Measurements from ENCODE around the gene CPNE2.

Gene CPNE2

DNA sequence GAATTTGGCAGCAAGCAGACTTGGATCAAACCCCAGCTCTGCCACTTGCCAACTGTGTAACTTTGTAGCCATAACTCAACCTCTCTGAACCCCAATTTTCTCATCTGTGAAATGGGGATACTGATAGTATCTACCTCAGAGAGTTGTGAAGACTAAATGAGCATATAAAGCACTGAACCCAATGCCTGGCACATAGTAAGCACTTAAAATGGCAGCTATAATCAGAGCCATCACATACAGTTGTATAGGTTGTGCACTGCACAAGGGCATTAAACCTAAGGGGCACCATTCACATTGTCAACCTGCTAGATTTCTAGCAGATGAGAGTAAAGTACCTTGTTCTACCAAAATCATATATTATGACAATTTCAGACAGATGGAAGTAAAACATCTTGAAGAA, 10.6 kb upstream of the CPNE2 start:
- ChIA-PET CTCF (interaction anchor here (1.1 to 8.1 kb wide), 6 partner anchors 15 to 117 kb away, joined by 3 to 104 read pairs (median 3); partner anchors contain the start of gene CPNE2), POLR2A (no interaction called here)
- Histone ChIP-seq H3K4me3 (ENCODE audit: control insufficient read depth in 1 of 7, extremely low read depth in 1 of 7, insufficient read depth in 4 of 7, low read depth in 2 of 7, low read length in 6 of 7) (no peak overlapping the region), H3K36me3 (ENCODE audit: control insufficient read depth in 4 of 4, insufficient read depth in 4 of 4, low read length in 3 of 4) (peaks cover 0 to 19% (median 6%) of the 10 kb centered on the region in 4 experiments), H3K27me3 (replicated peaks in 2 of 5; ENCODE audit: control insufficient read depth in 4 of 5, insufficient read depth in 5 of 5, low read length in 4 of 5) (no peaks in the 10 kb centered on the region), H3K4me1 (ENCODE audit: control extremely low read depth in 1 of 4, control insufficient read depth in 4 of 4, insufficient read depth in 4 of 4, low read length in 3 of 4) (peaks cover 3 to 8% (median 5%) of the 10 kb centered on the region in 4 experiments), H3K27ac (ENCODE audit: insufficient read depth in 1 of 2, low read depth in 1 of 2, low read length in 2 of 2, poor library complexity in 1 of 2, severe bottlenecking in 2 of 2) (no peak overlapping the region), H3K9me3 (ENCODE audit: control extremely low read depth in 1 of 5, control insufficient read depth in 4 of 5, insufficient read depth in 2 of 5, low read depth in 1 of 5, low read length in 4 of 5) (no peaks in the 10 kb centered on the region)
- no peak for DNase-seq

DNA sequence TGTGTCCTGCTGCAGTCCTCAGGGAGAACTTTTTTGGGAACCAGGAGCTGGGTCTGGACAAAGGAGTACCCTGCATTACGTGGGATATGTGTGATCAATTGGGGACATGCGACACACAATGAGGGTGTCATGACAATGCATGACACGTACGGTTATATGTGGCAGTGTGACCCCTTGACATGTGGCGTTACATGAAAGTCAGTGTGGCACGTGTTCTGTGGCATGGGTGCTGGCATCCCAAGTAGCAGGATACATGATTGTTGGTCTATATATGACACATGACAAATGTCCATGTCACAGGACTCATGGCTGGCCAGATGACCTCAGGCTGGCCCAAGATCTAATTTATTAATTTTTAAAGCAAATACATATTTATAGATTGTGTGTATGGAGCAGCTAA, 9.7 kb upstream of the CPNE2 start:
- Histone ChIP-seq H3K4me1 (ENCODE audit: control extremely low read depth in 1 of 4, control insufficient read depth in 4 of 4, insufficient read depth in 4 of 4, low read length in 3 of 4) (peaks cover 3 to 8% (median 5%) of the 10 kb centered on the region in 4 experiments), H3K36me3 (ENCODE audit: control insufficient read depth in 4 of 4, insufficient read depth in 4 of 4, low read length in 3 of 4) (peaks cover 0 to 17% (median 5%) of the 10 kb centered on the region in 4 experiments), H3K27ac (ENCODE audit: insufficient read depth in 1 of 2, low read depth in 1 of 2, low read length in 2 of 2, poor library complexity in 1 of 2, severe bottlenecking in 2 of 2) (no peak overlapping the region), H3K27me3 (replicated peaks in 2 of 5; ENCODE audit: control insufficient read depth in 4 of 5, insufficient read depth in 5 of 5, low read length in 4 of 5) (no peaks in the 10 kb centered on the region), H3K4me3 (ENCODE audit: control insufficient read depth in 1 of 7, extremely low read depth in 1 of 7, insufficient read depth in 4 of 7, low read depth in 2 of 7, low read length in 6 of 7) (no peak overlapping the region), H3K9me3 (ENCODE audit: control extremely low read depth in 1 of 5, control insufficient read depth in 4 of 5, insufficient read depth in 2 of 5, low read depth in 1 of 5, low read length in 4 of 5) (no peaks in the 10 kb centered on the region)
- no peak for DNase-seq
- ChIA-PET POLR2A (interaction anchor here (0.6 kb wide), 1 partner anchor 23 kb away, joined by 3 read pairs; no protein-coding TSS in a partner anchor), CTCF (interaction anchor here (0.7 to 8.1 kb wide), 15 partner anchors 11 to 118 kb away, joined by 3 to 104 read pairs (median 5); partner anchors contain the start of gene CPNE2)
- WGBS (ENCODE audit: insufficient coverage): 96% methylated on average over 6 of the region's 6 CpGs

DNA sequence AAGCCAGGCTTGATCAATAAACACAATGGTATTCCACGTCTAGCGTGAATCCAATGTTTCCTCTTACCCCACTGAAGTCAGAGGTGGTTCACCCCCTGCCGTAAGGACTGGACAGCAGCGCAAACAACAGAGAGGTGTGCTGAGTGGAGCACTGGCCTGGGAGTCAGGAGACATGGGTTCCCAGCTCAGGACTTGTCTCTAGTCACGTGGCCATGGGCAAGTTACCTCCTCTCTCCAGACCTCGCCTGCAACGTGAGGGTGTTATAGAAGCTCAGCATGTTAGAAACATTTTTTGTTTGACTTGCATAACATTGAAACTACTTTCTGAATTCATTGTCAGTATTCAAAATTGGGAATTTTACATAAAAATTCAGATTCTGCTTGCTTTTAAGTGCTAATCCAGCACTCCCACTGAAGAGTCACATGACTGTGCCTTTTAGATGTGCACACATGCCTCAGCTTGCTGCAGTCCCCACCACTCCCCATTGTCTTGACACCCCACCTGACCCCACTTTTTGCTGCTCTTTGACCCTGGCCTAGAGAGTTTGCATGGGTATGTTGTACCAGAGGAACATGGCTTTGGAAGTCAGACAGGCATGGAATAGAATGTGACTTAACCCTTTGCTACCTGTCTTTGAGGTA, 8.8 kb upstream of the CPNE2 start:
- H3K4me1 ChIP-seq (ENCODE audit: control extremely low read depth in 1 of 4, control insufficient read depth in 4 of 4, insufficient read depth in 4 of 4, low read length in 3 of 4): peaks cover 3 to 8% (median 5%) of the 10 kb centered on the region in 4 experiments
- peaks cover 0 to 13% (median 4%) of the 10 kb centered on the region in 4 experiments for H3K36me3 ChIP-seq (ENCODE audit: control insufficient read depth in 4 of 4, insufficient read depth in 4 of 4, low read length in 3 of 4)
- no peaks in the 10 kb centered on the region for H3K9me3 ChIP-seq (ENCODE audit: control extremely low read depth in 1 of 5, control insufficient read depth in 4 of 5, insufficient read depth in 2 of 5, low read depth in 1 of 5, low read length in 4 of 5)
- no peak overlapping the region for H3K4me3 ChIP-seq (ENCODE audit: control insufficient read depth in 1 of 7, extremely low read depth in 1 of 7, insufficient read depth in 4 of 7, low read depth in 2 of 7, low read length in 6 of 7)
- H3K27ac ChIP-seq (ENCODE audit: insufficient read depth in 1 of 2, low read depth in 1 of 2, low read length in 2 of 2, poor library complexity in 1 of 2, severe bottlenecking in 2 of 2): no peak overlapping the region
- WGBS (ENCODE audit: insufficient coverage): 90% methylated on average over 5 of the region's 7 CpGs
- no peak for DNase-seq
- CTCF ChIA-PET: interaction anchor here (0.7 to 8.1 kb wide), 20 partner anchors 12 to 118 kb away, joined by 3 to 104 read pairs (median 5); partner anchors contain the start of gene CPNE2
- POLR2A ChIA-PET: no interaction called here
- H3K27me3 ChIP-seq (replicated peaks in 2 of 5; ENCODE audit: control insufficient read depth in 4 of 5, insufficient read depth in 5 of 5, low read length in 4 of 5): no peaks in the 10 kb centered on the region

DNA sequence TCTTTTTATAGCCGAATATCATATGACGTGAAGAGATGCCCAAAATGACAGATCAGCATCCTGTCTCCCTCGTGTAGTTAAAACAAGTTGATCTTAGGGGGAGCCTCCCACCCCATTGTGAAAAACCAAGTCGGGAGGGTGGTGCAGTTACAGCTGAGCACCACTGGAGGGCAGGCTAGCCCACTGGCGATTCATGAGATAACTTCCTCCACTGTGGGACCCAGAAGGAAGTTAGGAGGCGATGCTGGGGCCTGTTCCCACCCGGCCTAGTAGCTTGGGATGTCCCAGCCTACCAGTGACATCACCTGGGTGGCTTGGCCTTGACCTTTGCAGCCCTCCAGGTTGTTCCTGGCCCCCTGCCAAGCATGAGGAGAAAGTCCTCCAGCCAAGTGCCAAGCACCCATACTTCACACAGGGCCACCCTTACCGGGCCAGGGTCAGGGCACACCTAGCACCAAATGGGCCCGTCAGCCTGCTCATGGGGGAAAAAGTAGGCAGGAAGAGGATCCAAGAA, 8.1 kb upstream of the CPNE2 start:
- 27% methylated on average over 7 of the region's 9 CpGs for WGBS (ENCODE audit: insufficient coverage)
- POLR2A ChIA-PET: no interaction called here

DNA sequence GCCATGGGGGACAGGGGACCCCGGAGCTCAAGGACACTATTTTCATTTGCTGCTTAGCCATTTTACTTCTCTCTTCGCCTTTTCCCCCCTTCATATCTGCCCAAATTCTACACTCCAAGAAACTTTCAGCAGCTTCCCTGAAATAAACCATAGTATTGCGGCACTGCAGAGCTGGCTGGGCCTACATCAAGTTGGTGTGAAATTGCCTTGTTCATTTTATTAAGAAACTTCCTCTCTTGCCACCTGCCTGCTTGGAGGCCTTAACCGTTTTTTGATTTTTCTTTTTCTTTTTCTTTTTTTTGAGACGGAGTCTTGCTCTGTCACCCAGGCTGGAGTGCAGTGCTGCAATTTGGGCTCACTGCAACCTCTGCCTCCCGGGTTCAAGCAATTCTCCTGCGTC, 7.4 kb upstream of the CPNE2 start:
- peaks cover 3 to 8% (median 5%) of the 10 kb centered on the region in 4 experiments for H3K4me1 ChIP-seq (ENCODE audit: control extremely low read depth in 1 of 4, control insufficient read depth in 4 of 4, insufficient read depth in 4 of 4, low read length in 3 of 4)
- H3K36me3 ChIP-seq (ENCODE audit: control insufficient read depth in 4 of 4, insufficient read depth in 4 of 4, low read length in 3 of 4): peaks cover 0 to 7% (median 3%) of the 10 kb centered on the region in 4 experiments
- DNase-seq: no peak
- H3K4me3 ChIP-seq (ENCODE audit: control insufficient read depth in 1 of 7, extremely low read depth in 1 of 7, insufficient read depth in 4 of 7, low read depth in 2 of 7, low read length in 6 of 7): no peak overlapping the region
- CTCF ChIA-PET: interaction anchor here (1.1 to 8.1 kb wide), 13 partner anchors 11 to 115 kb away, joined by 3 to 104 read pairs (median 6); partner anchors contain the start of gene CPNE2
- whole genome bisulfite sequencing (ENCODE audit: insufficient coverage): 95% methylated on average over 4 of the region's 7 CpGs
- no peaks in the 10 kb centered on the region for H3K27me3 ChIP-seq (replicated peaks in 2 of 5; ENCODE audit: control insufficient read depth in 4 of 5, insufficient read depth in 5 of 5, low read length in 4 of 5)
- H3K27ac ChIP-seq (ENCODE audit: insufficient read depth in 1 of 2, low read depth in 1 of 2, low read length in 2 of 2, poor library complexity in 1 of 2, severe bottlenecking in 2 of 2): no peak overlapping the region
- POLR2A ChIA-PET: no interaction called here
- no peaks in the 10 kb centered on the region for H3K9me3 ChIP-seq (ENCODE audit: control extremely low read depth in 1 of 5, control insufficient read depth in 4 of 5, insufficient read depth in 2 of 5, low read depth in 1 of 5, low read length in 4 of 5)

More for the DNA sequence above, 8.1 kb upstream of the CPNE2 start:
- peak; percentile 83 to 92 (median 87) for DNase-seq
- no peak overlapping the region for H3K27ac ChIP-seq (ENCODE audit: insufficient read depth in 1 of 2, low read depth in 1 of 2, low read length in 2 of 2, poor library complexity in 1 of 2, severe bottlenecking in 2 of 2)
- no peak overlapping the region for H3K4me3 ChIP-seq (ENCODE audit: control insufficient read depth in 1 of 7, extremely low read depth in 1 of 7, insufficient read depth in 4 of 7, low read depth in 2 of 7, low read length in 6 of 7)
- CTCF ChIA-PET: interaction anchor here (0.8 to 8.1 kb wide), 19 partner anchors 12 to 119 kb away, joined by 3 to 104 read pairs (median 5); partner anchors contain the start of gene CPNE2
- H3K4me1 ChIP-seq (ENCODE audit: control extremely low read depth in 1 of 4, control insufficient read depth in 4 of 4, insufficient read depth in 4 of 4, low read length in 3 of 4): peaks cover 3 to 8% (median 5%) of the 10 kb centered on the region in 4 experiments
- H3K9me3 ChIP-seq (ENCODE audit: control extremely low read depth in 1 of 5, control insufficient read depth in 4 of 5, insufficient read depth in 2 of 5, low read depth in 1 of 5, low read length in 4 of 5): no peaks in the 10 kb centered on the region
- H3K36me3 ChIP-seq (ENCODE audit: control insufficient read depth in 4 of 4, insufficient read depth in 4 of 4, low read length in 3 of 4): peaks cover 0 to 9% (median 4%) of the 10 kb centered on the region in 4 experiments
- no peaks in the 10 kb centered on the region for H3K27me3 ChIP-seq (replicated peaks in 2 of 5; ENCODE audit: control insufficient read depth in 4 of 5, insufficient read depth in 5 of 5, low read length in 4 of 5)

DNA sequence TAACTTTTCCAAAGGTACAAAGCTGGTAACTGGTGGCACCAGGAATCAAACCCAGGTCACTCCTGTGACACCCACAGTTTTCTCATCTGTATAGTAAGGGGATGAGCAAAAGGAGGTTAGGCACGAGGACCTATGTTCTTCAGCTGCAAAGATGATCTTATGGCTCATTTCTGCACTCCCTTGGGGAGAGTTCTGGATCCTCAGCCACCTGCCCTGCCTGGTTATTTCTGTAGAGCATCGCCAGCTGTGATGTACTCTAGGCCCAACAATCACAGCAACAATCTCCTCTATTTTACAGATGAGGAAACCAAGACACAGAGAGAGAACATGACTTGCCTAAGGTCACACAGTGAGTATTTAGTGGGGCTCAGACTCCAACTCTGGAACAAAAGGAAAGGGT, 5.4 kb upstream of the CPNE2 start:
- Histone ChIP-seq H3K27me3 (replicated peaks in 2 of 5; ENCODE audit: control insufficient read depth in 4 of 5, insufficient read depth in 5 of 5, low read length in 4 of 5) (no peaks in the 10 kb centered on the region), H3K36me3 (ENCODE audit: control insufficient read depth in 4 of 4, insufficient read depth in 4 of 4, low read length in 3 of 4) (peaks cover 0 to 5% (median 2%) of the 10 kb centered on the region in 4 experiments), H3K9me3 (ENCODE audit: control extremely low read depth in 1 of 5, control insufficient read depth in 4 of 5, insufficient read depth in 2 of 5, low read depth in 1 of 5, low read length in 4 of 5) (no peaks in the 10 kb centered on the region), H3K4me3 (ENCODE audit: control insufficient read depth in 1 of 7, extremely low read depth in 1 of 7, insufficient read depth in 4 of 7, low read depth in 2 of 7, low read length in 6 of 7) (no peak overlapping the region), H3K4me1 (ENCODE audit: control extremely low read depth in 1 of 4, control insufficient read depth in 4 of 4, insufficient read depth in 4 of 4, low read length in 3 of 4) (peaks cover 3 to 17% (median 14%) of the 10 kb centered on the region in 4 experiments), H3K27ac (ENCODE audit: insufficient read depth in 1 of 2, low read depth in 1 of 2, low read length in 2 of 2, poor library complexity in 1 of 2, severe bottlenecking in 2 of 2) (no peak overlapping the region)
- POLR2A ChIA-PET: no interaction called here
- CTCF ChIA-PET: interaction anchor here (1.0 to 8.1 kb wide), 4 partner anchors 9 to 80 kb away, joined by 3 to 104 read pairs (median 41); partner anchors contain the start of gene CPNE2
- no peak for DNase-seq
- WGBS (ENCODE audit: insufficient coverage): 100% methylated on average over 1 of the region's 2 CpGs

DNA sequence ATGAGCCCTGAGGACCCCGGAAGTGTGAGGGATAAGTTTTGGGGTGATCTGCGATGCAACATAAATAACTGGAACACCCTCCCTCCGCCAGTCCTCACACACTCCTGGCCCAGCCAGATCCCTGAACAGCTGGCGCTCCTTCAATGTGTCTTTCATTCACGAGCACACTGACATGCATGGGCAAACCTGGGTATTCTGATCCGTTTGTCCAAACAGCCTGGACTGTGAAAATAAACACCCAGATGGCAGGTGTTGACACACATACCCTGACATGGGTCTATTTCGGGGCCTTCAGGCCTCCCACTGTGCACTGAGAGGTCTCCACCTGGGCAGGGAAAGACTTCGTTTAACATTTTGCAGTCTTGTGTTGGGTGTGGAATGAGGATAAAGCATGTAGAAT, 3.0 kb upstream of the CPNE2 start:
- Histone ChIP-seq H3K27me3 (replicated peaks in 2 of 5; ENCODE audit: control insufficient read depth in 4 of 5, insufficient read depth in 5 of 5, low read length in 4 of 5) (no peaks in the 10 kb centered on the region), H3K9me3 (ENCODE audit: control extremely low read depth in 1 of 5, control insufficient read depth in 4 of 5, insufficient read depth in 2 of 5, low read depth in 1 of 5, low read length in 4 of 5) (no peaks in the 10 kb centered on the region), H3K27ac (ENCODE audit: insufficient read depth in 1 of 2, low read depth in 1 of 2, low read length in 2 of 2, poor library complexity in 1 of 2, severe bottlenecking in 2 of 2) (no peak overlapping the region), H3K4me3 (ENCODE audit: control insufficient read depth in 1 of 7, extremely low read depth in 1 of 7, insufficient read depth in 4 of 7, low read depth in 2 of 7, low read length in 6 of 7) (no peak overlapping the region), H3K36me3 (ENCODE audit: control insufficient read depth in 4 of 4, insufficient read depth in 4 of 4, low read length in 3 of 4) (no peaks in the 10 kb centered on the region), H3K4me1 (ENCODE audit: control extremely low read depth in 1 of 4, control insufficient read depth in 4 of 4, insufficient read depth in 4 of 4, low read length in 3 of 4) (peaks cover 4 to 31% (median 22%) of the 10 kb centered on the region in 4 experiments)
- POLR2A ChIA-PET: no interaction called here
- CTCF ChIA-PET: interaction anchor here (0.9 kb wide), 1 partner anchor 14 kb away, joined by 3 read pairs; no protein-coding TSS in a partner anchor
- DNase-seq: no peak
- WGBS (ENCODE audit: insufficient coverage): 100% methylated on average over 7 of the region's 8 CpGs
